NCI-H1436 (cell line): ENCODE data around the gene OR2S2.
"Not testable (repeated sequence)": the region's sequence is repeated elsewhere in the genome, so short reads cannot be mapped to it uniquely, and the experiment has no call there.

ENCODE experiments used
- DNase-seq: peaks from one replicate; lab custom pipeline; 2025; lab: John Stamatoyannopoulos, UW

Gene OR2S2

GRCh38 chr9:35962126-35962906 is 4.4 kb upstream of the OR2S2 start:
- DNase-seq = no peak

GRCh38 chr9:35960039-35960655 is 2.2 kb upstream of the OR2S2 start:
- no peak for DNase-seq

GRCh38 chr9:35956651-35957050 is 1.3 kb downstream of the OR2S2 start:
- no peak for DNase-seq

DNA sequence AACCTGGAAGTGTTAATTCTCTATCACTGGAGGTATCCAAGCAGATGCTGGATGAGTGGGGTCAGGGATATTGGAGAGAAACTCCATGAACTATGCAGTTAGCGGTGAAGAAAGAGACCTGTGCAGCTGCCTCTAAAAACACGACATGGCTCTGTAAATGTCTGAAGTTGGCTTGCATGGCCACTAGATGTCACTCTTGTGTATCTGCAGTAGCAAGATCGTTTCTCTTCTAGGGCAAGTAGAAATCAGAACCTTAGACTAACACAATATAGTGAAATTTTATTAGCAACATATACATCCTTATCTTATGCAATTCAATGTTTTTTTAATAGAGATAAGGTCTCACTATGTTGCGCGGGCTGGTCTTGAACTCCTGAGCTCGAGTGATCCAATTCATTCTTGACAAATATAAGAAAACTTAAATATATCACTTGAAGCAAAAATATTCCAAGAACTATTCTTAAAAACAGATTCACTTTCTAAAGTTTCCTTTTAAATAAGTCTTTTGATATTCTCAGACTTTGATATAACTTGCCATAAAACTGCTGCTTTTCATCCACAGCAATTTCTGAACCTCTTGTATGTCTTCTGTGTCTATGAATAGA is 2.9 kb downstream of the OR2S2 start:
- DNase-seq = peak; percentile 48

- no peak for DNase-seq
Observed at GRCh38 chr9:35952526-35953191, 5.3 kb downstream of the OR2S2 start.

DNA sequence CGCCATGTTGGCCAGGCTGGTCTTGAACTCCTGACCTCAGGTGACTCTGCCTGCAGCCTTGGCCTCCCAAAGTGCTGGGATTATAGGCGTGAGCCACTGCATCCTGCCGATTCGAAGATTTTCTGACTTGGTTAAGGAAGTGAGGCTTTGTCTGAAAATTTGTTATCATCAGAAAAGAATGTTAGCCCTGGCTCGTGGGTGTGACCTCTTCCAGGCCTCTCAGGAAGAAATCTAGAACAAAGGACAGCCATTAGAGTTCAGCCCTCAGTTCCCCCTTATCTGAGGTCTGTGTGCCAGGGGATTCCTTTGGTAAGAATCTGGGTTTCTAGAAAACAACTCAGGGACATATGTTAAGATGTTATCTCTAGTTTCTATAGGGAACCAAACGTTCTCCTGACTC is 6.2 kb downstream of the OR2S2 start:
- DNase-seq = no peak

- no peak for DNase-seq
Observed at GRCh38 chr9:35948901-35949318, 9.0 kb downstream of the OR2S2 start.

- DNase-seq = no peak
Observed at GRCh38 chr9:35948451-35948850, 9.5 kb downstream of the OR2S2 start.

DNA sequence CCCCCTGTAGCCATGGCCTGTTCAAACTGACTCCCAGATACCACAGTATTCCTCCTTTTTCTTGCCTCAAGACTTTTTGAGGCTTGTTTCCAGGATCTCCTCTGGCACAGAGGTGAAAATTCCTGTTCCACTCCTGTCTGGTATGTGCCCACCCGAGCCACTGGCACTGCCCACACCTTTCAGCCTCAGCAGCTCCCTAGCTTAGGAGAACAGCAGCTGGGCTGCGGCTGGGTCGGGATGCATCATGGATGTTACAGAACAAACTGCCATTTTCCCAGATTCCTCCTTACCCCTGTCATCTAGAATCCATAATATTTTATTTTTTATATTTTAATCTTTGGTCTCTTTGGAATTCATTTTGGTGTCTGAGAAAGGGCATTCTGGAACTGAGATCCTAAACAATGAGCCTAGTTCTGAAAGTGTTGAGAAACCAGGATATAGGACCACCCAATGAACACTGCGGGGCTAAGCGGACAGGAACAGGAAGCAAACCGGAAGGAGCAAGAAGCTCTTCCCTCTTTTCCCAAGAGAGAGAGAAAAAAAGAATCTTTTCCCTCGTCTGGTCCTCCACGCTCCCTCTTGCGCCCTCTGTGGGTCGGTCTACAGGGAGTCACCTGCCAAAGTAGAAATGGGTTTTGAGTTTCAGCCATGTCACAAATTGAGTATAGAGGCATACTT is 12.5 kb downstream of the OR2S2 start:
- peak; percentile 81 for DNase-seq

- DNase-seq = no peak
Observed at GRCh38 chr9:35944841-35945240, 13.1 kb downstream of the OR2S2 start.

DNA sequence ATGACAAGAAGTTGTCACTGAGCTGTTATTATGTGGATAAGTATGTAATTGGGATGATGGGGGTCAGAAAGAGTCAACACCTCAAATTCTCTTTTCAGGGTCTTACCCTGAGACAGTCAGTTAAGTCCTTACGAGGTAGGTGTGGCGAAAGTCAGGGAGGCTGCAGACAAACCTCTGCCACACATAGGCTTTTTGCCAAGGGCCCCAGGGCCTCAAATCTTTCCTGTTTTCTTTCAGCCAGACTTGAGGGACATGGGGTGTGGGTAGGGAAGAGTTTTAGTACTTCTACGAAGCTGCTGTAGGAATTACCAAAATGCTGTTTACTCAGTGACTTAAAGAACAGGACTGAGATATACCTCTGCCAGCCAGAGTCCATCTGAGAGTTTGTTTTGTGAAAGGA is 13.8 kb downstream of the OR2S2 start:
- DNase-seq = no peak

- no peak for DNase-seq
Observed at GRCh38 chr9:35942286-35942685, 15.7 kb downstream of the OR2S2 start.

DNA sequence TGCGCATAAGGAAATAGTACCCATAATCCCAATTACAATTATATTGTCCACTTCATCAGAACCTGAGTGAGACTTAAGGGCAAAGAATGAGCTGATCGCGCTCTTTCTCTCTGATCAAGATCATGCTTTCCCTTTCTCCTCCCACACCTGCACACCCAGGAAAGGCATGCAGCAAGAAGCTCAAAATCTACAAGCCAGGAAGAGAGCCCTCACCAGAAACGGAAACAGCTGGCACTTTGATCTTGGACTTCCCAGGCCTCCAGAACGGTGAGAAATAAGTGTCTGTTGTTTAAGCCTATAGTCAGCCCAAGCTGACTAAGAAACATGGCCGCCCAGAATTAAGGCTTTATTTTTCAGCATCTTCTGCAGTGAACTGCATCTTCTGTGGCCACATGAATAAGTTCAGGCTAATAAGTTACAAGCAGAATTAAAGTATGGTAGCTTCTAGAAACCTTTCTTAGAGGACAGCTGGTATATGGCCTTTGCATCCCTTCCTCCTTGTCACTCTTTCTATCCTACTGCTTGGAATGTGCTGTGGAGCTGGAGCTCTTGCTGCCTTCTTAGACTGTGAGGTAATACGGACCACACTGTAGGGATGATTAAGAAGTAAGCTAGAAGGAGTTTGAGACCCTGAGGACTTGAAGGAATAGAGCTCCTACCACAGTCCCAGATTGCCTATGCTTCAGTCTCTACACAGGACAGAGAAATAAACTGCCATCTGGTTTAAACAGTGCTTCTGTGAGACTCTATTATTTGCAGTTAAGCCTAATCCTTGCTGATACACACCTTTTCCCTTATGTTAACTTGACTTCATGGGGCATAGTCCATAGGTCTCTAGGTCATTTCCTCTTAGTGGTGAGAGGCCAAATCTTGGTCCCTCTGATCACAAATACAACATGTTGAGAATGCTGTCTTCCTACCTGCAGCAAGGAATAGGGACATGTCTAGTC is 17.2 kb downstream of the OR2S2 start:
- no peak for DNase-seq

DNA sequence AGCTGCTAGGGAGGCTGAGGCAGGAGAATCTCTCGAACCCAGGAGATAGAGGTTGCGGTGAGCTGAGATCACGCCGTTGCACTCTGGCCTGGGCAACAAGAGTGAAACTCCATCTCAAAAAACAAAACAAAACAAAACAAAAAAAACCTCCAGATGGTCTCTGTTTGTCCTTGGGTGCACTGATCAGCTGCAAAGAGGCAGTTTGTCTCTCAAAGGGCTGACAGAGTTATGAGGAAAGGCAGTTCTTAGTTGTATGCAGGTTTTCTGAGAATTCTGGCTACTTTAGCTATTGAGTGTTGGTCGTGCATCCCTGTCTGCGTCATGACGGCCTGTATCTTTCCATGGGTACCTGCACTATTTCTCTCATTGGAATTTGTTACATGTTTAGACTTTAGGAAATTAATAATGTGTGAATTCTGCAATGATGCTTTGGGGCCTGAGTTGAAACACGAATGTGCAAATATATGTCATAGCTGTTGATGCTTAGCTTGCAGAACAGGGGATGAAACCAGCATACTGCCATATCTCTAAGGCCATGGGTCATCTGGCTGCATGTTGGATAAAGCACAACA is 18.2 kb downstream of the OR2S2 start:
- DNase-seq = no peak

DNA sequence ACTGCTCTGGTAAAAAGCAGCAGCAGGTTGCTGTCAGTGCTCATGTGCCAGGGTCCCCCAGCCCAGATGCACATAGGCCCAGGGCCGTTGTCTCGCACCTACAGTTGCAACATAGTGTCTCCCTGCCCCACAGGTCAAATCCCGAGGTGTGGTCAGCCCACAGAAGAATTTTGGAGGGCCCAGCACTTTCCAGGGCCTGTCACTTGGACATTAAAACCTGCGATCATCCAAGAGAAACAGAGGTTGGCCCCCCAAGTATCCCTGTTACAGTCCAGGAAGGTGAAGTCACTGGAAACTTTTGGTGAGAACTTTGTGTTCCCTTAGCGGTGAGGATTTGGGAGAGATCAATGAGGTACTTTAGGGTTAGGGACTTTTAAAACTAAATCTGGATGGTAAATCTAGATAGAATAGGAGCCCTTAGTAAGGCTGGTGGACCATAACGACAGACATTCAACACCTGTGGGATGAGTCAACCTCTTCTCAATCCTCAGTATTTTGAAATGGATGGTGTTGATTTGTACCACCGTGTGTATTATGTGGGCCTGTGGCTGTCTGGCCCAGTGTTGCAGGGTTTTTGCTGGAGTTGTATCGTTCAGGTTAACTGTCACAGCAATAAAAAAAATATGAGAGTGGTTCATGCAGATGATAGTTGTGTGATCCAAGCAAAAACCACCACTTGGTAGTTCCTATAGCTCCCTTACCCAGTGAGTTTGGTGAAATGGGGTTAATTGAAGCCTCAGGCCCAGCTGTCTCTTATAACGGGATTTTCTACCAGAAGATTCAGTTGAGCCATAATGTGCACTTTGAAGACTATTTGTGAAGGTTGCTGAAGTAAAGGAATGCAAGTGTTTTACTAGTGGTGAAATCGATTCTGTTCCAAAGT is 19.2 kb downstream of the OR2S2 start:
- DNase-seq = no peak

DNA sequence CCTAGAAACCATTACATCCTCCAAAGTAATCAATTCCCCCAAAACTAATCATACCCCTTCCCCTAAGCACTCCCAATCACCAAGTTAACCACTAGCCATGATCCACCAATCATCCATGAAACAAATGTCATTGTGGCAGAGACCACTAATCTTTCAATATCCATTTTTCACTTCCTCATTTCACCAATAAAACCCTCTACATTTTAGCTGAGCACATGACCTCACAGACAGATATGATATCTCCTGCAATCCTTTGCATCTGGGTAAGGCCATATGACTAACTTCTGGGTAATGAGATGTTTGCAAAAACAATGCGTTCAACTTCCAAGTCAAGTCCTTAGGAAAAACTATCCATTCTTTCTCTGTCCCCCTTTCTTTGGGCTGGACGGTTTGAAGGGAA is 20.7 kb downstream of the OR2S2 start:
- no peak for DNase-seq

GRCh38 chr9:35935755-35936509 is 22.0 kb downstream of the OR2S2 start:
- DNase-seq = no peak

DNA sequence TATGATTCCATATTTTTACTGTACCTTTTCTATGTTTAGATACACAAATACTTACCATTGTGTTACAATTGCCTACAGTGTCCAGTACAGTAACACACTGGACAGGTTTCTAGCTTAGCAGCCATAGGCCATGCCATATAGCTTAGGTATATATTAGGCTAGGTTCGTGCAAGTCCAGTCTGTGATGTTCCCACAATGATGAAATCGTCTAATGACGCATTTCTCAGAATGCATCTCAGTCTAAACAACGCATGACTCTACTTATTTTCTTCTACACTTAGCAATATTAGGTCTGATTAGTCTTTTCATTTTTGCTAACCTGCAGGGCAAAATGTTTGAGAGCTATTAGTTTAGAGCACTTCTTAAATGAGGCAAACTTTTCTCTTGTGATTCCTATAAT is 22.7 kb downstream of the OR2S2 start:
- DNase-seq = no peak

DNA sequence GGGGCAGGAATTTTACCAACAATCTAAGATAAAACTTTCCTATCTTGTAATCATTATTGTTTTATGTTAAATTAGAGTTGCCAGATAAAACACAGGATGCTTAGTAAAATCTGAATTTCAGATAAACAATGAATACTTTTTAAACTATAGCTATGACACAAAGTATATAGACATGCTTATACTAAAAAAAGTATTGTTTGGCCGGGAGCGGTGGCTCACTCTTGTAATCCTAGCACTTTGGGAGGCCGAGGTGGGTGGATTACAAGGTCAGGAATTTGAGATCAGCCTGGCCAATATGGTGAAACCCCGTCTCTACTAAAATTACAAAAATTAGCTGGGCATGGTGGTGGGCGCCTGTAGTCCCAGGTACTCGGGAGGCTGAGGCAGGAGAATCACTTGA is 23.9 kb downstream of the OR2S2 start:
- not testable (repeated sequence) for DNase-seq
